NCI-H345 (cell line): ENCODE data around the gene MRPL9.
"Not testable (repeated sequence)": the region's sequence is repeated elsewhere in the genome, so short reads cannot be mapped to it uniquely, and the experiment has no call there.

ENCODE experiments used
- DNase-seq: peaks from one replicate; lab custom pipeline; 2025; lab: John Stamatoyannopoulos, UW

MRPL9 gene

GRCh38 chr1:151783796-151784195 lies 20.5 kb upstream of the MRPL9 start:
- DNase-seq, result no peak

GRCh38 chr1:151782741-151783140 lies 19.4 kb upstream of the MRPL9 start:
- DNase-seq, result no peak

- not testable (repeated sequence) for DNase-seq
Measured at GRCh38 chr1:151782026-151782425, 18.7 kb upstream of the MRPL9 start.

GRCh38 chr1:151780736-151781135 lies 17.4 kb upstream of the MRPL9 start:
- not testable (repeated sequence) for DNase-seq

GRCh38 chr1:151779852-151780251 lies 16.6 kb upstream of the MRPL9 start:
- no peak for DNase-seq

GRCh38 chr1:151777317-151777716 lies 14.0 kb upstream of the MRPL9 start:
- no peak for DNase-seq

GRCh38 chr1:151776665-151777062 lies 13.4 kb upstream of the MRPL9 start:
- DNase-seq, result no peak

GRCh38 chr1:151775894-151776664 lies 12.8 kb upstream of the MRPL9 start:
- DNase-seq, result no peak

GRCh38 chr1:151774256-151774922 lies 11.1 kb upstream of the MRPL9 start:
- no peak for DNase-seq

GRCh38 chr1:151773702-151774101 lies 10.4 kb upstream of the MRPL9 start:
- DNase-seq, result no peak

- DNase-seq, result not testable (repeated sequence)
Measured at GRCh38 chr1:151769270-151769669, 6.0 kb upstream of the MRPL9 start.

- not testable (repeated sequence) for DNase-seq
Measured at GRCh38 chr1:151768351-151769066, 5.2 kb upstream of the MRPL9 start.

GRCh38 chr1:151763990-151764389 lies 694 bp upstream of the MRPL9 start:
- no peak for DNase-seq

- DNase-seq, result no peak
Measured at GRCh38 chr1:151760597-151761385, 2.5 kb downstream of the MRPL9 start.

- no peak for DNase-seq
Measured at GRCh38 chr1:151759241-151759640, 4.1 kb downstream of the MRPL9 start.

GRCh38 chr1:151756291-151756690 lies 7.0 kb downstream of the MRPL9 start:
- no peak for DNase-seq

GRCh38 chr1:151741516-151741915 lies 21.8 kb downstream of the MRPL9 start:
- DNase-seq, result no peak

- DNase-seq, result no peak
Measured at GRCh38 chr1:151739590-151740355, 23.5 kb downstream of the MRPL9 start.

- DNase-seq, result no peak
Measured at GRCh38 chr1:151737479-151737878, 25.8 kb downstream of the MRPL9 start.

GRCh38 chr1:151737026-151737425 lies 26.3 kb downstream of the MRPL9 start:
- no peak for DNase-seq

GRCh38 chr1:151733995-151734394 lies 29.3 kb downstream of the MRPL9 start:
- not testable (repeated sequence) for DNase-seq
